Testis (tissue), 2 donors: ENCODE results near the gene SOBP.

ENCODE experiments used
- POLR2A ChIP-seq: fragments of 450-650 bp; IDR thresholded peaks from one replicate; pipeline ENCODE4 v1.6.1; 2017; ENCODE audit warnings: antibody characterized with exemption, mild to moderate bottlenecking, moderate library complexity
- TF ChIP-seq, protein P1 (sequence below), 3 experiments: fragments of 450-650 bp in 2 of 3; fragments of 200-600 bp in 1 of 3; sonication (generic) in 1 of 3; IDR thresholded peaks; one replicate each; pipeline ENCODE4 v1.5.1; 2016 to 2019; ENCODE audit warnings: antibody characterized with exemption in 3 of 3, mild to moderate bottlenecking in 2 of 3, moderate library complexity in 1 of 3

DNA sequence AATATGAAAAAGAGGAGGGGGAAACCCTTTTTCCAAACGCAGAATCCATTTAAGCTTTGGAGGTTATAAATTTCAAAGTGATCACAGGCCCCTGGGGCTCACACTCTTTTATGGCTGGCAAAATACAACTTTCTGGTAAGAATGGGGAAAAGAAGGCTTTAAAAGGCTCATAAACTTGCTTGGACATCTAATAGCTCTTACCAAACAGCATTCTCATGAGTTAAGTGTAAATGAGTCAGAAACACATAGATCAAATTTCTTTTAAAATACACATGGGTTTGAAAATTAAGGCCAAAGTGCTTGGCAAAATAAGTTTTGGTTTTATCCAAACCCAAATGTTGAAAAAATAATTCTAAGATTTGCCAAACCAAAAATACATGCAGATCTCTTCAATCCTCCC is 154.6 kb downstream of the SOBP start:
- TF ChIP-seq, protein P1, sequence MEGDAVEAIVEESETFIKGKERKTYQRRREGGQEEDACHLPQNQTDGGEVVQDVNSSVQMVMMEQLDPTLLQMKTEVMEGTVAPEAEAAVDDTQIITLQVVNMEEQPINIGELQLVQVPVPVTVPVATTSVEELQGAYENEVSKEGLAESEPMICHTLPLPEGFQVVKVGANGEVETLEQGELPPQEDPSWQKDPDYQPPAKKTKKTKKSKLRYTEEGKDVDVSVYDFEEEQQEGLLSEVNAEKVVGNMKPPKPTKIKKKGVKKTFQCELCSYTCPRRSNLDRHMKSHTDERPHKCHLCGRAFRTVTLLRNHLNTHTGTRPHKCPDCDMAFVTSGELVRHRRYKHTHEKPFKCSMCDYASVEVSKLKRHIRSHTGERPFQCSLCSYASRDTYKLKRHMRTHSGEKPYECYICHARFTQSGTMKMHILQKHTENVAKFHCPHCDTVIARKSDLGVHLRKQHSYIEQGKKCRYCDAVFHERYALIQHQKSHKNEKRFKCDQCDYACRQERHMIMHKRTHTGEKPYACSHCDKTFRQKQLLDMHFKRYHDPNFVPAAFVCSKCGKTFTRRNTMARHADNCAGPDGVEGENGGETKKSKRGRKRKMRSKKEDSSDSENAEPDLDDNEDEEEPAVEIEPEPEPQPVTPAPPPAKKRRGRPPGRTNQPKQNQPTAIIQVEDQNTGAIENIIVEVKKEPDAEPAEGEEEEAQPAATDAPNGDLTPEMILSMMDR (IDR thresholded peaks at IDR 0.05): no peak
- TF ChIP-seq POLR2A: no peak
